ENCODE results near the gene PHACTR3. TPM values are rescaled to one million over a fixed set of nuclear protein-coding genes. Genes with fewer than 3 reads are reported as not detected.

Gene PHACTR3
- total and polyA plus RNA-seq, 10 donors: 1.4 to 15.0 (median 8.6) TPM

DNA sequence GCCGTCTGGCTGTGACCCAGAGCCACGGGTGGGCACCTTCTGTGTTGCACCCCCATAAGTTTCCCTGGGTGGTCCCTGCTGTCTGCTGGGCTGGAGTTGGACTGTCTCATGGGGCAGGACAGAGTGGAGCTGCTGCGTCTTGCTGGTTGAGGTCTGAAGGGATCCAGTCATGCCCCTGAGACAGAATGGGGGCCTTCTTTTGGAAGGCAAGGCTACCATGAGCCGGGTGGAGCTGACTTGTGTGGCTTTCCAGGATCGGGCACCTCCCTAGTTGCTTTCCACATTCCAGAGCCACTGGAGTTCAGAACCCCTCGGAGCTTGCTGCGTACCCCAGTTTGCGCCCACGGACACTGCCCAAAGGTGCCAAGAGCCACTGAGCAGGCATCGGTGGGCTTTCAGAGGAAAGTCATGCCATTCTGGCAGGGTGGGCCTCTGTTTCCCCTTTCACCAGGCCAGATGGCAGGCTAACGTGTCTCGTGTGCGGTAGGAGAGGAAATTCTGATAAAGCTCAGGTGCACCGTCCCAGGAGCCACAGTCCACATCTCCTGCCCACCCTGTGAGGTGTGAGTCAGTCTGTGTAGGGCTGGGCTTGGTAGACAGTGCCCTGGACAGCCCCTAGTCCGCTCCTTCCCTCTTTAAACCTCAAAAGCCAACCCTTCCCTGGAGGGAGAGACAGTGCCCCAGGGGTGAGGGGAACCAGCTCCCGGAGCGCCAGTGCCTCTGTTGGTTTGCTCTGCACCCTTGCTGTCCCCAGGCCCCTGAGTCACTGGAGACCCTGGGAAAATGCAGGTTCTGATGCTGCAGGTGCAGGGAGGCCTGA, 203.8 kb downstream of the PHACTR3 start:
- H3K4me1 ChIP-seq: no peaks in the 10 kb centered on the region
- peak; percentile 43 for DNase-seq
- H3K4me3 ChIP-seq: no peak overlapping the region
- peaks cover 0 to 11% (median 0%) of the 10 kb centered on the region in 7 donors for H3K27me3 ChIP-seq (replicated peaks in 1 of 7)
- H3K9me3 ChIP-seq: no peaks in the 10 kb centered on the region
- H3K36me3 ChIP-seq: no peaks in the 10 kb centered on the region
- 81 to 94% (median 86%) methylated on average over 15 to 17 of the region's 17 CpGs for WGBS, 5 donors
- H3K27ac ChIP-seq: no peak overlapping the region
- TF ChIP-seq POLR2AphosphoS5 (IDR thresholded peaks at IDR 0.05): no peak
- TF ChIP-seq, protein P1, sequence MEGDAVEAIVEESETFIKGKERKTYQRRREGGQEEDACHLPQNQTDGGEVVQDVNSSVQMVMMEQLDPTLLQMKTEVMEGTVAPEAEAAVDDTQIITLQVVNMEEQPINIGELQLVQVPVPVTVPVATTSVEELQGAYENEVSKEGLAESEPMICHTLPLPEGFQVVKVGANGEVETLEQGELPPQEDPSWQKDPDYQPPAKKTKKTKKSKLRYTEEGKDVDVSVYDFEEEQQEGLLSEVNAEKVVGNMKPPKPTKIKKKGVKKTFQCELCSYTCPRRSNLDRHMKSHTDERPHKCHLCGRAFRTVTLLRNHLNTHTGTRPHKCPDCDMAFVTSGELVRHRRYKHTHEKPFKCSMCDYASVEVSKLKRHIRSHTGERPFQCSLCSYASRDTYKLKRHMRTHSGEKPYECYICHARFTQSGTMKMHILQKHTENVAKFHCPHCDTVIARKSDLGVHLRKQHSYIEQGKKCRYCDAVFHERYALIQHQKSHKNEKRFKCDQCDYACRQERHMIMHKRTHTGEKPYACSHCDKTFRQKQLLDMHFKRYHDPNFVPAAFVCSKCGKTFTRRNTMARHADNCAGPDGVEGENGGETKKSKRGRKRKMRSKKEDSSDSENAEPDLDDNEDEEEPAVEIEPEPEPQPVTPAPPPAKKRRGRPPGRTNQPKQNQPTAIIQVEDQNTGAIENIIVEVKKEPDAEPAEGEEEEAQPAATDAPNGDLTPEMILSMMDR (IDR thresholded peaks at IDR 0.05 in 8 of 11, conservative IDR thresholded peaks at IDR 0.05 in 3 of 11): no peak
- TF ChIP-seq POLR2A (IDR thresholded peaks at IDR 0.05): no peak
- intact Hi-C loops (cut with DNase I; ENCODE audit: low total_unique reads): no loop called here

DNA sequence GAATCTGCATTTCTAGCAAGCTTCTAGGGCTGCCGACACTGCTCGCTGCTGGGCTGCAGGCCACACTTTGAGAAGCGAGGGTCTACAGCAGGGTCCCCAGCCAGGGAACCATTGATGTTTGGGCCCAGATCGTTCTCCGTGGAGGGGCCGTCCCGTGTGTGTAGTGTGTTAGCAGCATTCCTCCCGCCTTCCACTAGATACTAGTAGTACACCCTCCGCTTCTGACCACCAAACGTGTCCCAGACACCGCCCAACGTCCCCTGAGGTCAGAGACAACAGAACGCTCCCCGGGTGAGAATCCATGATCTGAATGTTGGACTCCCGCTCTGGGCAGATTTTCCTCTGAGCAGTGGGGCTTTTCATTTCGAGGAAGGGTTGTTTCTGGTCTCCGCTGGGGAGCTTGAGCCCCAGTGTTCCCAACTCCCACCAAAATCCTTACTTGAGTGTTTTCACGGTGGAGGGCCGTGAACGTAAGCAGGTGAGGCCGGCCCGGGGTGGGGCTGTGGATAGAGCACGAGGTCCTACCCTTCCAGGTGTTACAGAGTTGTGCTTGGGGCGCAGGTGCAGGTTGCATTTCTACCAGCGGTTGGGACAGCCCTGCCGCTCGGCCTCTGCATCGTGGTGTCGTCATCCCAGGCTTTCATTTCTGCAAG, 204.5 kb downstream of the PHACTR3 start:
- intact Hi-C loops (cut with DNase I; ENCODE audit: low total_unique reads): no loop called here

DNA sequence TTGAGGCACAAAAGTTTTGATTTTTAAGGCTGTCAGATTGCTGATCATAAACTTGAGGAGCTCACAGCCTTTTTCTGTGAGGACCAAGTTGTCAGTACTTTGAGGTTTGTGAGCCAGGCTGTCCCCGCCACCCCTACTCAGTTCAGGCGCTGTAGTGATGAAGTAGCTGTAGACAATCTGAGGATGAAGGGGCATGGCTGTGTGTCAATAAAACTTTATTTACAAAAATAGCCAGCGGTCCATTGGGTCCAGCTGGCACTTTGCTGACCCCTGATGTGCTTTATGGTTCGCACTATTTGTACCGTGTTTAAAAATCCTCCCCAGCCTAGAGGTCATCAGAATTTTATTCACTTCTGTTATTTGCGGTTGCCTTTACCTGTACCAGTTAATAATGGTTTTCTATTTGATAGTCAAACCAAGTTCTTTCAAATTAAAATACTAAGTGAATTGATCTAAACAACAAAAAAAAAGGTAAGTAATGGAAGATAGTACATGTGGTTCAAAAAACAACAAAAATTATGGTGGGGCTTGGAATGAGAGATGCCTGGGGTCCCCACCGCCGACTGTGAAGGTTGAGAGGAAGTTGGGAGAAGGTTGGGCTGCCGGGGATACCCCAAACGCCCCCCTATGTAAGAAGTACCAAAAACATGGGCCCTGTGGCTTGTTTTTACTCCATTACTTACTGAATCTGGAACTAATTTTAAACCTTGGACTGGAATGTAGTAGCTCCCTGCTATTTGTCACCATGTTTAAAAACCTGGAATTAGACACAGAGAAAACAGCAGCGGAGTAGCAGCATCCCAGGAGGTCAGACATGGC, 205.5 kb downstream of the PHACTR3 start:
- TF ChIP-seq POLR2AphosphoS5 (IDR thresholded peaks at IDR 0.05) (no peak), POLR2A (IDR thresholded peaks at IDR 0.05) (no peak)
- TF ChIP-seq, protein P1 (IDR thresholded peaks at IDR 0.05 in 8 of 11, conservative IDR thresholded peaks at IDR 0.05 in 3 of 11): no peak
- intact Hi-C loops (cut with DNase I; ENCODE audit: low total_unique reads): no loop called here
- no peak for DNase-seq
- Histone ChIP-seq H3K9me3 (no peaks in the 10 kb centered on the region), H3K4me1 (no peaks in the 10 kb centered on the region), H3K27me3 (replicated peaks in 1 of 7) (peaks cover 0 to 11% (median 0%) of the 10 kb centered on the region in 7 donors), H3K27ac (no peak overlapping the region), H3K4me3 (no peak overlapping the region), H3K36me3 (no peaks in the 10 kb centered on the region)
- WGBS, 5 donors: 77 to 94% (median 85%) methylated on average over 11 of the region's 11 CpGs

More for the DNA sequence above, 204.5 kb downstream of the PHACTR3 start:
- no peaks in the 10 kb centered on the region for H3K4me1 ChIP-seq
- H3K9me3 ChIP-seq: no peaks in the 10 kb centered on the region
- peak; percentile 49 for DNase-seq
- peaks cover 0 to 11% (median 0%) of the 10 kb centered on the region in 7 donors for H3K27me3 ChIP-seq (replicated peaks in 1 of 7)
- no peaks in the 10 kb centered on the region for H3K36me3 ChIP-seq
- TF ChIP-seq POLR2AphosphoS5 (IDR thresholded peaks at IDR 0.05): no peak
- TF ChIP-seq, protein P1 (IDR thresholded peaks at IDR 0.05 in 8 of 11, conservative IDR thresholded peaks at IDR 0.05 in 3 of 11): no peak
- TF ChIP-seq POLR2A (IDR thresholded peaks at IDR 0.05): no peak
- H3K4me3 ChIP-seq: no peak overlapping the region
- no peak overlapping the region for H3K27ac ChIP-seq
- 79 to 84% (median 83%) methylated on average over 22 to 29 of the region's 29 CpGs for WGBS, 5 donors

Measured in spleen (tissue), 11 donors.